ENCODE results near the gene CD4. TPM values are rescaled to one million over a fixed set of nuclear protein-coding genes. Genes with fewer than 3 reads are reported as not detected.

The CD4 gene
- total and polyA plus RNA-seq, 2 of the 4 experiments (the other 2 are of a cell fraction) = 5.7 to 15.0 TPM

- peaks cover 22 to 36% of the 10 kb centered on the region in 2 experiments for H3K79me1 ChIP-seq (ENCODE audit: low read depth in 1 of 2, low read length in 2 of 2)
- peak overlapping the region; percentile 99 for H3K14ac ChIP-seq (replicated peaks; ENCODE audit: low read depth, low read length)
- no peak for DNase-seq
- WGBS, 2 experiments (ENCODE audit: extremely low coverage in 2 of 2, insufficient read length in 1 of 2) = no CpG with 5 or more reads among the region's 7 CpGs
- BruUV-seq (replicated peaks) = no TSS peak
- TF ChIP-seq MXI1 (IDR thresholded peaks at IDR 0.05; ENCODE audit: borderline replicate concordance, low read depth, low read length) (no peak), ELK1 (IDR thresholded peaks at IDR 0.05; ENCODE audit: borderline replicate concordance, low read depth, low read length) (no peak), SMC3 (IDR thresholded peaks at IDR 0.05; ENCODE audit: low read depth, low read length) (no peak), BHLHE40 (IDR thresholded peaks at IDR 0.05; ENCODE audit: low read depth, low read length) (no peak), CHD1 (IDR thresholded peaks at IDR 0.05; ENCODE audit: low read depth, low read length) (no peak)
- H2BK120ac ChIP-seq (ENCODE audit: low read depth, low read length) = no peak overlapping the region
- peak overlapping the region; percentile 100 for H2AK9ac ChIP-seq (replicated peaks; ENCODE audit: low read depth, low read length, poor library complexity)
- peaks cover 16% of the 10 kb centered on the region for H4K20me1 ChIP-seq (ENCODE audit: insufficient read depth, low read length)
- no peaks in the 10 kb centered on the region for H3K27me3 ChIP-seq (ENCODE audit: control insufficient read depth, insufficient read depth, low read length)
- peak overlapping the region; percentile 86 for H3K9ac ChIP-seq (ENCODE audit: low read depth, low read length)
- dilution Hi-C loops (cut with HindIII; ENCODE audit: low sequenced_read_pairs, unreplicated experiment) = no loop called here
- 0 out of 2 replicates have a peak overlapping the region, but pooled peaks have one; percentile 26 for H3K56ac ChIP-seq (ENCODE audit: extremely low read depth, insufficient read depth, low read length)
- ChIA-PET POLR2A (ENCODE audit: unreplicated experiment) (interaction anchor here (0.6 to 3.2 kb wide), 3 partner anchors 15 to 100 kb away, joined by 3 to 21 read pairs (median 3); partner anchors contain the start of genes CDCA3 and PTMS), CTCF (interaction anchor here (1.1 to 3.9 kb wide), 3 partner anchors 14 to 38 kb away, joined by 3 to 27 read pairs (median 12); partner anchors contain the start of genes CD4 and PTMS)
- H2BK5ac ChIP-seq (ENCODE audit: low read depth, low read length, poor library complexity, severe bottlenecking) = peak overlapping the region; percentile 89
- no peak for ATAC-seq (ENCODE audit: low read depth)
- H3K23ac ChIP-seq (ENCODE audit: low read depth, low read length) = peak overlapping the region; percentile 96
- H2AK5ac ChIP-seq (ENCODE audit: low read depth, low read length) = peak overlapping the region; percentile 95
- no peak overlapping the region for H2BK15ac ChIP-seq (ENCODE audit: low read depth, low read length)
- H2BK20ac ChIP-seq (ENCODE audit: low read depth, low read length) = no peak overlapping the region
- H3K9me3 ChIP-seq (ENCODE audit: control insufficient read depth, insufficient read depth, low read length) = no peaks in the 10 kb centered on the region
- no peak overlapping the region for H4K5ac ChIP-seq (ENCODE audit: low read depth, low read length)
- H3K27ac ChIP-seq (ENCODE audit: insufficient read depth, low read length) = peak overlapping the region; percentile 88
- intact Hi-C loops (cut with micrococcal nuclease) = loop anchor here (2.0 kb wide), 1 partner anchor 63 kb away; the partner anchor contains the start of gene ZNF384
- peaks cover 44% of the 10 kb centered on the region for H3K36me3 ChIP-seq (ENCODE audit: control insufficient read depth, insufficient read depth, low read length)
- H3K4me2 ChIP-seq (ENCODE audit: low read depth, low read length) = peak overlapping the region; percentile 94
- H3K4ac ChIP-seq (ENCODE audit: low read depth, low read length) = peak overlapping the region; percentile 91
- peaks cover 7% of the 10 kb centered on the region for H3K4me1 ChIP-seq (ENCODE audit: control insufficient read depth, insufficient read depth, low read length)
- H3K9me1 ChIP-seq (ENCODE audit: insufficient read depth, low read length) = peaks cover 4% of the 10 kb centered on the region
- peak overlapping the region; percentile 71 for H3K4me3 ChIP-seq (ENCODE audit: insufficient read depth, low read depth, low read length)
- in situ Hi-C loops (cut with MboI; ENCODE audit: low sequenced_read_pairs) = loop anchor here (5.0 kb wide), 1 partner anchor 76 kb away; the partner anchor contains the start of gene P3H3
- H4K8ac ChIP-seq (ENCODE audit: low read depth in 2 of 2, low read length in 2 of 2) = peak overlapping the region in 1 of 2 experiments; percentile 77; a peak in 1 of 4 replicates
- H3K18ac ChIP-seq (ENCODE audit: low read depth, low read length) = no peak overlapping the region
- H2AFZ ChIP-seq (replicated peaks; ENCODE audit: low read length, poor library complexity) = peak overlapping the region; percentile 91
- no peak overlapping the region for H4K91ac ChIP-seq (ENCODE audit: insufficient read depth, low read depth, low read length)
Observed at GRCh38 chr12:6751767-6752166, 37.6 kb upstream of the CD4 start.
